ENCODE data around the gene KAT7.

GRCh38 chr17:49861150-49861884 lies 72.8 kb downstream of the KAT7 start:
- TF ChIP-seq, protein P1, sequence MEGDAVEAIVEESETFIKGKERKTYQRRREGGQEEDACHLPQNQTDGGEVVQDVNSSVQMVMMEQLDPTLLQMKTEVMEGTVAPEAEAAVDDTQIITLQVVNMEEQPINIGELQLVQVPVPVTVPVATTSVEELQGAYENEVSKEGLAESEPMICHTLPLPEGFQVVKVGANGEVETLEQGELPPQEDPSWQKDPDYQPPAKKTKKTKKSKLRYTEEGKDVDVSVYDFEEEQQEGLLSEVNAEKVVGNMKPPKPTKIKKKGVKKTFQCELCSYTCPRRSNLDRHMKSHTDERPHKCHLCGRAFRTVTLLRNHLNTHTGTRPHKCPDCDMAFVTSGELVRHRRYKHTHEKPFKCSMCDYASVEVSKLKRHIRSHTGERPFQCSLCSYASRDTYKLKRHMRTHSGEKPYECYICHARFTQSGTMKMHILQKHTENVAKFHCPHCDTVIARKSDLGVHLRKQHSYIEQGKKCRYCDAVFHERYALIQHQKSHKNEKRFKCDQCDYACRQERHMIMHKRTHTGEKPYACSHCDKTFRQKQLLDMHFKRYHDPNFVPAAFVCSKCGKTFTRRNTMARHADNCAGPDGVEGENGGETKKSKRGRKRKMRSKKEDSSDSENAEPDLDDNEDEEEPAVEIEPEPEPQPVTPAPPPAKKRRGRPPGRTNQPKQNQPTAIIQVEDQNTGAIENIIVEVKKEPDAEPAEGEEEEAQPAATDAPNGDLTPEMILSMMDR (IDR thresholded peaks at IDR 0.05) = peak; percentile 85
- no peak for TF ChIP-seq EP300 (IDR thresholded peaks at IDR 0.05; ENCODE audit: borderline replicate concordance in 1 of 2, low read depth in 1 of 2, low read length in 1 of 2)
- no peak for TF ChIP-seq POLR2AphosphoS5 (IDR thresholded peaks at IDR 0.05; ENCODE audit: low read depth, low read length)
- no peak for TF ChIP-seq EZH2phosphoT487 (IDR thresholded peaks at IDR 0.05; ENCODE audit: borderline replicate concordance, low read depth)
- TF ChIP-seq RCOR1 (IDR thresholded peaks at IDR 0.05; ENCODE audit: low read length) = no peak
- TF ChIP-seq MAX (IDR thresholded peaks at IDR 0.05; ENCODE audit: low read depth) = no peak
- TF ChIP-seq PBX3 (IDR thresholded peaks at IDR 0.05) = no peak
- no peak for TF ChIP-seq USF2 (IDR thresholded peaks at IDR 0.05; ENCODE audit: borderline replicate concordance, low read depth, low read length)
- TF ChIP-seq NRF1 (IDR thresholded peaks at IDR 0.05; ENCODE audit: low read depth, low read length) = no peak
- no peak for TF ChIP-seq RXRA (IDR thresholded peaks at IDR 0.05; ENCODE audit: borderline replicate concordance, low read depth)

Measured in SK-N-SH (cell line).